HepG2 (cell line): ENCODE measurements around the gene ECHS1. TPM values are rescaled to one million over a fixed set of nuclear protein-coding genes. Genes with fewer than 3 reads are reported as not detected.
A peak's percentile ranks its signal among the peaks of the same experiment; 100 is the strongest.

Source experiments
- ATAC-seq: fragments of 200-7000 bp; cut with Tn5 transposase; 3 replicates; pipeline ENCODE4 v1.9.1; 2020; ENCODE audit warnings: mild to moderate bottlenecking, moderate library complexity
- BruUV-seq: library from RNA; stranded (reverse); fragments of 400-500 nt; replicated peaks from 2 replicates; lab custom pipeline; 2021; lab: Mats Ljungman, UMichigan
- CTCF ChIA-PET: fragments of 300-600 bp; formaldehyde crosslinking; extraction: SDS; loops from one replicate; lab custom pipeline; 2021; ENCODE audit warnings: low total read pairs, inconsistent platforms, low intra/inter-chr PET ratio; lab: Yijun Ruan, JAX
- POLR2A ChIA-PET: fragments of 350-600 bp; sonication (Branson Sonifier 250); formaldehyde crosslinking; loops from one replicate; lab custom pipeline; 2020; ENCODE audit warnings: antibody characterized with exemption, inconsistent platforms; lab: Yijun Ruan, JAX
- DNase-seq: peaks from one replicate; pipeline ENCODE4 v3.0.0-alpha.2; 2015; ENCODE audit warnings: low spot score
- FAIRE-seq: peaks from 3 replicates; lab custom pipeline; 2011; peaks lifted over from hg19 to GRCh38; lab: Jason Lieb, UNC
- H2AFZ ChIP-seq: one replicate; pipeline ENCODE4 v1.6.1; 2011; ENCODE audit warnings: low read length, inconsistent platforms
- H3K27ac ChIP-seq: fragments of 300-600 bp; 3 replicates; pipeline ENCODE4 v1.8.0; 2011; ENCODE audit warnings: mixed run types, mild to moderate bottlenecking, mixed read lengths, low read length, inconsistent platforms; ENCODE audit not compliant: insufficient read depth; ENCODE audit errors: extremely low read length
- H3K27me3 ChIP-seq, 2 experiments: fragments of 200-600 bp in 1 of 2; 2 replicates in 1 of 2; 3 replicates in 1 of 2; pipeline versions ENCODE4 v1.6.0 to v1.8.0; 2011; ENCODE audit warnings: low read length in 2 of 2, mild to moderate bottlenecking in 2 of 2, moderate library complexity in 2 of 2, inconsistent platforms in 1 of 2; ENCODE audit not compliant: insufficient read depth in 2 of 2, control insufficient read depth in 1 of 2
- H3K36me3 ChIP-seq, 2 experiments: fragments of 200-600 bp in 1 of 2; replicated peaks in 1 of 2; 2 replicates in 1 of 2; 3 replicates in 1 of 2; pipeline versions ENCODE4 v1.5.1 to v1.8.0; 2011; ENCODE audit warnings: low read length in 2 of 2, inconsistent platforms in 1 of 2; ENCODE audit not compliant: insufficient read depth in 2 of 2, control insufficient read depth in 1 of 2
- H3K4me1 ChIP-seq: 2 replicates; pipeline ENCODE4 v1.5.1; 2012; ENCODE audit warnings: low read length, inconsistent platforms; ENCODE audit not compliant: insufficient read depth
- H3K4me2 ChIP-seq: 2 replicates; pipeline ENCODE4 v1.6.0; 2011; ENCODE audit warnings: low read depth, low read length, inconsistent platforms
- H3K4me3 ChIP-seq, 3 experiments: fragments of 200-600 bp in 1 of 3; sonication (generic), shearing (Covaris generic) in 1 of 3; replicated peaks in 1 of 3; 2 replicates each; pipeline ENCODE4 v1.5.1; 2011 to 2016; ENCODE audit warnings: low read length in 3 of 3, inconsistent platforms in 2 of 3, low read depth in 2 of 3, mild to moderate bottlenecking in 2 of 3, control low read depth in 1 of 3, mixed read lengths in 1 of 3; ENCODE audit not compliant: insufficient read depth in 1 of 3
- H3K79me2 ChIP-seq: one replicate; pipeline ENCODE4 v1.6.1; 2011; ENCODE audit warnings: low read length, inconsistent platforms; ENCODE audit not compliant: insufficient read depth
- H3K9ac ChIP-seq: 2 replicates; pipeline ENCODE4 v1.6.0; 2011; ENCODE audit warnings: mild to moderate bottlenecking, low read depth, low read length, inconsistent platforms; ENCODE audit not compliant: insufficient read depth
- H3K9me3 ChIP-seq: 2 replicates; pipeline ENCODE4 v1.5.1; 2012; ENCODE audit warnings: mild to moderate bottlenecking, low read length
- H4K20me1 ChIP-seq: 2 replicates; pipeline ENCODE4 v1.6.0; 2011; ENCODE audit warnings: inconsistent platforms, mild to moderate bottlenecking, low read length, moderate library complexity; ENCODE audit not compliant: insufficient read depth
- CENPT ChIP-seq: sonication (generic); formaldehyde crosslinking; IDR thresholded peaks from 2 replicates; pipeline ENCODE4 v1.8.0; 2022; ENCODE audit warnings: low read depth, mild to moderate bottlenecking, moderate library complexity, missing genetic modification reagents
- DMAP1 ChIP-seq: IDR thresholded peaks from 2 replicates; pipeline ENCODE4 v1.6.1; 2016
- DR1 ChIP-seq: sonication (generic); formaldehyde crosslinking; IDR thresholded peaks from 2 replicates; pipeline ENCODE4 v1.8.0; 2021; ENCODE audit warnings: mild to moderate bottlenecking, missing genetic modification reagents, inconsistent platforms
- HES4 ChIP-seq: sonication (generic); formaldehyde crosslinking; IDR thresholded peaks from 2 replicates; pipeline ENCODE4 v1.9.0; 2021; ENCODE audit warnings: mild to moderate bottlenecking, missing genetic modification reagents, borderline replicate concordance
- HMG20A ChIP-seq: IDR thresholded peaks from 2 replicates; pipeline ENCODE4 v1.6.1; 2016; ENCODE audit warnings: borderline replicate concordance
- HOXA9 ChIP-seq: sonication (generic); formaldehyde crosslinking; IDR thresholded peaks from 2 replicates; pipeline ENCODE4 v1.8.1; 2022; ENCODE audit warnings: missing genetic modification reagents, mild to moderate bottlenecking, moderate library complexity, borderline replicate concordance
- KDM2A ChIP-seq: sonication (generic); formaldehyde crosslinking; IDR thresholded peaks from 2 replicates; pipeline ENCODE4 v1.4.0; 2020; ENCODE audit warnings: low read depth, missing genetic modification reagents, borderline replicate concordance
- KDM3A ChIP-seq: IDR thresholded peaks from 2 replicates; pipeline ENCODE4 v1.6.1; 2018; ENCODE audit warnings: low read depth, missing compliant biosample characterization
- MEIS1 ChIP-seq: sonication (generic); formaldehyde crosslinking; IDR thresholded peaks from 2 replicates; pipeline ENCODE4 v1.9.0; 2021; ENCODE audit warnings: mild to moderate bottlenecking, missing genetic modification reagents, moderate library complexity, borderline replicate concordance
- NR2F6 ChIP-seq, 2 experiments: IDR thresholded peaks; 2 replicates each; pipeline ENCODE4 v1.6.1; 2016; ENCODE audit warnings: antibody characterized with exemption in 1 of 2, mild to moderate bottlenecking in 1 of 2
- SAFB2 ChIP-seq: sonication (generic); formaldehyde crosslinking; IDR thresholded peaks from 2 replicates; pipeline ENCODE4 v1.5.1; 2020; ENCODE audit warnings: missing genetic modification reagents, low read depth, mild to moderate bottlenecking, borderline replicate concordance
- TAF15 ChIP-seq: fragments of 200-400 bp; formaldehyde crosslinking; IDR thresholded peaks from one replicate; pipeline ENCODE4 v1.6.1; 2018; ENCODE audit warnings: mild to moderate bottlenecking, low read depth, low read length; ENCODE audit not compliant: poor library complexity, severe bottlenecking
- XRCC5 ChIP-seq: fragments of 200-400 bp; formaldehyde crosslinking; optimal IDR thresholded peaks from 2 replicates; pipeline ENCODE3; 2017; ENCODE audit warnings: mild to moderate bottlenecking, low read length
- ZEB1 ChIP-seq: IDR thresholded peaks from 2 replicates; pipeline ENCODE4 v1.6.1; 2012; ENCODE audit warnings: mild to moderate bottlenecking, low read depth, inconsistent platforms; ENCODE audit not compliant: insufficient replicate concordance
- ZNF33B ChIP-seq: sonication (generic); formaldehyde crosslinking; IDR thresholded peaks from 2 replicates; pipeline ENCODE4 v1.5.1; 2020; ENCODE audit warnings: mild to moderate bottlenecking, missing genetic modification reagents
- ZNF546 ChIP-seq: sonication (generic); formaldehyde crosslinking; conservative IDR thresholded peaks from 2 replicates; pipeline ENCODE4 v1.8.1; 2023; ENCODE audit warnings: mild to moderate bottlenecking, missing genetic modification reagents
- ZNF556 ChIP-seq: sonication (generic); formaldehyde crosslinking; IDR thresholded peaks from 2 replicates; pipeline ENCODE4 v1.4.0; 2020; ENCODE audit warnings: mild to moderate bottlenecking, missing genetic modification reagents, borderline replicate concordance
- ZNF562 ChIP-seq: sonication (generic); formaldehyde crosslinking; IDR thresholded peaks from 2 replicates; pipeline ENCODE4 v1.8.0; 2022; ENCODE audit warnings: missing genetic modification reagents, borderline replicate concordance
- ZNF616 ChIP-seq: sonication (generic); formaldehyde crosslinking; IDR thresholded peaks from 2 replicates; pipeline ENCODE4 v1.5.0; 2020; ENCODE audit warnings: low read depth, mild to moderate bottlenecking, missing genetic modification reagents
- ZNF790 ChIP-seq: sonication (generic); formaldehyde crosslinking; IDR thresholded peaks from 2 replicates; pipeline ENCODE4 v1.8.0; 2022; ENCODE audit warnings: missing genetic modification reagents, mild to moderate bottlenecking, borderline replicate concordance
- ZNF891 ChIP-seq: sonication (generic); formaldehyde crosslinking; IDR thresholded peaks from 2 replicates; pipeline ENCODE4 v1.5.0; 2020; ENCODE audit warnings: mild to moderate bottlenecking, missing genetic modification reagents
- ZSCAN21 ChIP-seq: sonication (generic); formaldehyde crosslinking; IDR thresholded peaks from 2 replicates; pipeline ENCODE4 v1.8.0; 2022; ENCODE audit warnings: mild to moderate bottlenecking, missing genetic modification reagents, moderate library complexity, borderline replicate concordance
- WGBS: methylation state at CpG from one replicate; pipeline ENCODE4 v1.1.6; 2017; ENCODE audit warnings: low lambda C conversion rate; 5-methylcytosine and 5-hydroxymethylcytosine counted together
- in situ Hi-C: cut with HindIII; loops from 2 replicates; pipeline ENCODE4 v1.10.0; 2017; ENCODE audit warnings: low pct_unique_long_range_greater_than_20kb; ENCODE audit not compliant: extremely low pct_ligation_motif_present
- intact Hi-C: fragments of 100-400 bp; cut with micrococcal nuclease; formaldehyde crosslinking; loops from one replicate; pipeline ENCODE4 v1.10.0; 2022; ENCODE audit not compliant: unreplicated experiment
- polyA plus RNA-seq, 8 experiments: library from polyadenylated mRNA; depleted of rRNA in 3 of 8; stranded (reverse) in 7 of 8; unstranded in 1 of 8; fragments of >200 nt; fragmentation: Illumina TruSeq in 4 of 8; extraction: Trizol in 4 of 8; gene quantifications; 2 replicates each; pipeline versions ENCODE4 v1.2.1 to v1.2.3, GENCODE V29; 2011 to 2016; ENCODE audit warnings: low read depth in 4 of 8, missing spikeins in 1 of 8, mixed read lengths in 1 of 8; ENCODE audit not compliant: insufficient read depth in 1 of 8
- total RNA-seq, 5 experiments: library from RNA; depleted of rRNA; stranded (reverse); fragments of >200 nt; fragmentation: Illumina TruSeq; extraction: Trizol; gene quantifications; 2 replicates each; pipeline ENCODE4 v1.2.3, GENCODE V29; 2016; ENCODE audit warnings: low read depth in 1 of 5
- TF ChIP-seq, protein P1 (sequence below): sonication (generic); formaldehyde crosslinking; IDR thresholded peaks from 2 replicates; pipeline ENCODE4 v1.5.0; 2020; ENCODE audit warnings: mild to moderate bottlenecking, low read depth, missing genetic modification reagents, borderline replicate concordance

ECHS1 gene
- total and polyA plus RNA-seq, 2 of the 13 experiments (the other 11 are each of a cell fraction or from before 2014, with no cell fraction given) = 32.7 to 195 TPM

DNA sequence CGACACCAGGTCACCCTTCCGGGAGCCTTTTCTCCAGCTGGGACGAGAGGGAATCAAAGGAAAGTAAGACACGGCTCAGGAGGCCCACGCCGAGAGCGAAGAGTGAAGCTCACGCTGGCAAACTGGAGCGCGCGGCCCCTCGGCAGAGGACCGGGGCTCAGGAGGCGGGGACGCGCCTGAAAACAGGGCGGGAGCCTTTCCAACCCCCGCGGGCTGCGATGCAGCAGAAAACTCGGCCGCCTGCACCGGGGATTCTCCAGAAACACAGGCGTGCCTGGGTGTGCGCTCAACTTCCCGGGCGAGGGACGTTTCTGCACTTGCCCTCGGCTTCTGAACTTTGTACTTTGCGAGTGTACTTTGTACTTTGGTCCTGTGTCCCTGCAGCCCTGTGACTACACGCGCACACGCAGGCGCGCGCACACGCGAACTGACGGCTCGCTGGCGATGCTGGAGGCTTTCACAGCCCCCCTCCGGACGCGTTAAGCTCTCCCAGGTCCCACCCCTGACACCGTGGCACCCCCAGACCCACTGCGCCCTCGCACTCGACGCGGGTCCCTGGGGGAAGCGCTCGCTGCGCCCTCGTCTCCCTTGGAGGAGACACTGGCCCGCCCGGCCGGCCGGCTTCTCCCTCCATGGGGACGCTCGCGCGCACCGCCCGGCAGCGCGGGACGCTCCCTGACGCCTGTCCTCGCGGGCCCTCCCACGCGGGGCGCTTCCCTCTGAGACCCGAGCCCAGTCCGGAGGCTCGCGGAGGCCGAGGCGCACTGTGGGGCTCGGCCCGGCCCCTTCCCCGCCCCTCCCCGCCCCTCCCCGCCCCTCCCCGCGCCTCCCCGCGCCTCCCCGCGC is 5.3 kb upstream of the ECHS1 start:
- TSS peak; percentile 87 for BruUV-seq
- peak overlapping the region; percentile 82 for H3K27ac ChIP-seq
- no peak overlapping the region for H2AFZ ChIP-seq
- peaks cover 0 to 3% of the 10 kb centered on the region in 2 experiments; a peak in 1 of 5 replicates for H3K27me3 ChIP-seq
- peak overlapping the region; percentile 56 to 86 (median 72) for H3K4me3 ChIP-seq
- ChIA-PET POLR2A (interaction anchor here (1.1 to 4.6 kb wide), 8 partner anchors 10 to 54 kb away, joined by 4 to 78 read pairs (median 8); partner anchors contain the start of genes FUOM, MTG1 and PRAP1), CTCF (no interaction called here)
- intact Hi-C loops (loop anchor here (10.0 kb wide), 1 partner anchor 54 kb away; no protein-coding TSS in a partner anchor), in situ Hi-C loops (no loop called here)
- FAIRE-seq = peak; percentile 8
- DNase-seq = peak; percentile 46
- H3K36me3 ChIP-seq = no peaks in the 10 kb centered on the region
- H3K79me2 ChIP-seq = no peaks in the 10 kb centered on the region
- peak overlapping the region; percentile 79 for H3K9ac ChIP-seq
- peak overlapping the region; percentile 93 for H3K4me2 ChIP-seq
- no peaks in the 10 kb centered on the region for H4K20me1 ChIP-seq
- peaks cover 25% of the 10 kb centered on the region for H3K4me1 ChIP-seq
- H3K9me3 ChIP-seq = no peaks in the 10 kb centered on the region
- ATAC-seq = peak; percentile 69
- 2% methylated on average over 15 of the region's 90 CpGs for WGBS
- TF ChIP-seq ZNF546 (CRISPR knock-in tag) (no peak), CENPT (CRISPR knock-in tag) (no peak), ZEB1 (no peak), HES4 (CRISPR knock-in tag) (0 out of 2 replicates have a peak, but pooled peaks have one; percentile 56), DR1 (CRISPR knock-in tag) (no peak; the same call in 1 of the 2 replicates), ZNF562 (no peak), SAFB2 (CRISPR knock-in tag) (peak; percentile 92; the same call in 1 of the 2 replicates), HMG20A (CRISPR knock-in tag) (no peak), ZNF790 (peak; percentile 47; the same call in 1 of the 2 replicates), ZSCAN21 (CRISPR knock-in tag) (peak; percentile 72; the same call in 1 of the 2 replicates), ZNF616 (CRISPR knock-in tag) (0 out of 2 replicates have a peak, but pooled peaks have one; percentile 31), KDM2A (CRISPR knock-in tag) (no peak), ZNF556 (CRISPR knock-in tag) (peak; percentile 72; the same call in 1 of the 2 replicates), KDM3A (CRISPR knock-in tag) (no peak; the same call in 1 of the 2 replicates), TAF15 (no peak), ZNF891 (CRISPR knock-in tag) (0 out of 2 replicates have a peak, but pooled peaks have one; percentile 33), XRCC5 (no peak), HOXA9 (CRISPR knock-in tag) (no peak), ZNF33B (CRISPR knock-in tag) (0 out of 2 replicates have a peak, but pooled peaks have one; percentile 68), NR2F6 (IDR thresholded peaks at IDR 0.05) (peak; percentile 56; the same call in 1 of the 2 replicates), NR2F6 (CRISPR knock-in tag; IDR thresholded peaks at IDR 0.05) (peak; percentile 57; the same call in 1 of the 2 replicates), DMAP1 (peak; percentile 67), MEIS1 (CRISPR knock-in tag) (no peak)
- TF ChIP-seq, protein P1, sequence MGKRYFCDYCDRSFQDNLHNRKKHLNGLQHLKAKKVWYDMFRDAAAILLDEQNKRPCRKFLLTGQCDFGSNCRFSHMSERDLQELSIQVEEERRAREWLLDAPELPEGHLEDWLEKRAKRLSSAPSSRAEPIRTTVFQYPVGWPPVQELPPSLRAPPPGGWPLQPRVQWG = no peak
